ENCODE results near the gene IFNL1.

Gene IFNL1

GRCh38 chr19:39329948-39330347 is 33.7 kb downstream of the IFNL1 start:
- TF ChIP-seq FOXP2 (optimal IDR thresholded peaks at IDR 0.05; ENCODE audit: borderline replicate concordance, extremely low read depth, extremely low read length, insufficient read depth) (no peak), TAF1 (IDR thresholded peaks at IDR 0.05; ENCODE audit: borderline replicate concordance, insufficient read depth, low read length) (no peak), SIN3A (IDR thresholded peaks at IDR 0.05; ENCODE audit: borderline replicate concordance, insufficient read depth, low read length) (no peak), POLR2AphosphoS5 (IDR thresholded peaks at IDR 0.05; ENCODE audit: low read depth, low read length) (no peak), REST (IDR thresholded peaks at IDR 0.05; ENCODE audit: insufficient read depth in 1 of 2, low read depth in 2 of 2, low read length in 2 of 2) (no peak)

- no peak for TF ChIP-seq FOXP2 (optimal IDR thresholded peaks at IDR 0.05; ENCODE audit: borderline replicate concordance, extremely low read depth, extremely low read length, insufficient read depth)
- TF ChIP-seq REST (IDR thresholded peaks at IDR 0.05; ENCODE audit: insufficient read depth in 1 of 2, low read depth in 2 of 2, low read length in 2 of 2), result no peak
- no peak for TF ChIP-seq POLR2AphosphoS5 (IDR thresholded peaks at IDR 0.05; ENCODE audit: low read depth, low read length)
Observed at GRCh38 chr19:39332293-39332692, 36.1 kb downstream of the IFNL1 start.

- no peak for TF ChIP-seq TAF1 (IDR thresholded peaks at IDR 0.05; ENCODE audit: borderline replicate concordance, insufficient read depth, low read length)
Observed at GRCh38 chr19:39333507-39333906, 37.3 kb downstream of the IFNL1 start.

- no peak for TF ChIP-seq FOXP2 (optimal IDR thresholded peaks at IDR 0.05; ENCODE audit: borderline replicate concordance, extremely low read depth, extremely low read length, insufficient read depth)
Observed at GRCh38 chr19:39334444-39334976, 38.3 kb downstream of the IFNL1 start.

GRCh38 chr19:39335168-39335548 is 39.0 kb downstream of the IFNL1 start:
- TF ChIP-seq POLR2AphosphoS5 (IDR thresholded peaks at IDR 0.05; ENCODE audit: low read depth, low read length), result no peak

GRCh38 chr19:39336483-39336882 is 40.3 kb downstream of the IFNL1 start:
- TF ChIP-seq REST (IDR thresholded peaks at IDR 0.05; ENCODE audit: insufficient read depth in 1 of 2, low read depth in 2 of 2, low read length in 2 of 2), result no peak

- TF ChIP-seq FOXP2 (optimal IDR thresholded peaks at IDR 0.05; ENCODE audit: borderline replicate concordance, extremely low read depth, extremely low read length, insufficient read depth), result no peak
- TF ChIP-seq POLR2AphosphoS5 (IDR thresholded peaks at IDR 0.05; ENCODE audit: low read depth, low read length), result no peak
- no peak for TF ChIP-seq TAF1 (IDR thresholded peaks at IDR 0.05; ENCODE audit: borderline replicate concordance, insufficient read depth, low read length)
- no peak for TF ChIP-seq SIN3A (IDR thresholded peaks at IDR 0.05; ENCODE audit: borderline replicate concordance, insufficient read depth, low read length)
- TF ChIP-seq REST (IDR thresholded peaks at IDR 0.05; ENCODE audit: insufficient read depth in 1 of 2, low read depth in 2 of 2, low read length in 2 of 2), result no peak
Observed at GRCh38 chr19:39339674-39340073, 43.5 kb downstream of the IFNL1 start.

Data from PFSK-1 (cell line).